Gastrocnemius medialis (tissue), 4 donors: Measurements from ENCODE around the gene PDE4B. TPM values are rescaled to one million over a fixed set of nuclear protein-coding genes. Genes with fewer than 3 reads are reported as not detected.

ENCODE experiments used
- ATAC-seq, 2 donors: fragments of 150-250 bp; one replicate each; pipeline ENCODE4 v1.9.1; 2016
- DNase-seq, 2 donors: peaks; one replicate each; pipeline ENCODE4 v3.0.0-alpha.2; 2019
- H3K27ac ChIP-seq, 4 donors: fragments of 200-600 bp; sonication (generic); 1 replicate in 1 of 4; 2 replicates in 3 of 4; pipeline ENCODE4 v1.5.1; 2016 to 2018; ENCODE audit warnings: mild to moderate bottlenecking in 2 of 4, moderate library complexity in 1 of 4
- H3K27me3 ChIP-seq, 3 donors: fragments of 200-600 bp; sonication (generic) in 2 of 3; 1 replicate in 1 of 3; 2 replicates in 2 of 3; pipeline versions ENCODE4 v1.5.1 to v1.6.0; 2016 to 2019; ENCODE audit warnings: mild to moderate bottlenecking in 1 of 3, moderate library complexity in 1 of 3
- H3K36me3 ChIP-seq, 2 donors: fragments of 200-600 bp; sonication (generic) in 1 of 2; one replicate each; pipeline ENCODE4 v1.5.1; 2017 to 2018
- H3K4me1 ChIP-seq, 2 donors: fragments of 200-600 bp; sonication (generic) in 1 of 2; one replicate each; pipeline ENCODE4 v1.5.1; 2016 to 2017; ENCODE audit warnings: mild to moderate bottlenecking in 2 of 2
- H3K4me3 ChIP-seq, 4 donors: fragments of 200-600 bp; sonication (generic) in 3 of 4; 1 replicate in 1 of 4; 2 replicates in 3 of 4; pipeline ENCODE4 v1.5.1; 2016 to 2019; ENCODE audit warnings: mild to moderate bottlenecking in 2 of 4
- H3K9me3 ChIP-seq, 3 donors: fragments of 200-600 bp; sonication (generic) in 2 of 3; 1 replicate in 1 of 3; 2 replicates in 2 of 3; pipeline ENCODE4 v1.5.1; 2016 to 2019
- POLR2A ChIP-seq, 2 donors: fragments of 450-650 bp; IDR thresholded peaks; one replicate each; pipeline ENCODE4 v1.6.1; 2017; ENCODE audit warnings: antibody characterized with exemption in 2 of 2, mild to moderate bottlenecking in 2 of 2, moderate library complexity in 2 of 2
- in situ Hi-C, 4 donors: fragments of 200-750 bp; cut with MboI; loops; one replicate each; pipeline versions ENCODE4 v1.15.0 to v1.8.0; 2017; ENCODE audit warnings: low sequenced_read_pairs in 4 of 4
- intact Hi-C: fragments of 100-400 bp; cut with DNase I; formaldehyde crosslinking; loops from one replicate; pipeline ENCODE4 v1.15.1; 2023; ENCODE audit warnings: low total_unique reads
- total RNA-seq, 4 donors: library from RNA; depleted of rRNA; stranded (reverse); fragments of >200 nt; gene quantifications; one replicate each; pipeline versions ENCODE4 v1.1.0 to v1.2.3, GENCODE V29; 2016
- TF ChIP-seq, protein P1 (sequence below), 5 experiments: fragments of 450-650 bp in 3 of 5; fragments of 200-600 bp in 2 of 5; sonication (generic) in 2 of 5; IDR thresholded peaks in 4 of 5; conservative IDR thresholded peaks in 1 of 5; 1 replicate in 4 of 5; 2 replicates in 1 of 5; pipeline ENCODE4 v1.5.1; 2016 to 2019; ENCODE audit warnings: antibody characterized with exemption in 5 of 5, mild to moderate bottlenecking in 3 of 5, moderate library complexity in 3 of 5

PDE4B gene
- total RNA-seq, result 1 to 10 TPM; 4.5 to 8.5 (median 7.9) TPM

GRCh38 chr1:65792669-65793358 lies at the start of gene PDE4B:
TSS of gene PDE4B (plus strand) at chr1:65792895.
- H3K27me3 ChIP-seq, result peaks cover 7 to 16% (median 14%) of the 10 kb centered on the region in 3 donors
- H3K4me3 ChIP-seq, result peak within 1 kb of the TSS; percentile 17 to 39 (median 32)
- intact Hi-C loops (no loop called here), in situ Hi-C loops (no loop called here)
- no peaks in the 10 kb centered on the region for H3K36me3 ChIP-seq
- H3K9me3 ChIP-seq, result no peaks in the 10 kb centered on the region
- DNase-seq, result no peak
- H3K4me1 ChIP-seq, result no peaks in the 10 kb centered on the region
- TF ChIP-seq POLR2A (IDR thresholded peaks at IDR 0.05), result no peak
- TF ChIP-seq, protein P1, sequence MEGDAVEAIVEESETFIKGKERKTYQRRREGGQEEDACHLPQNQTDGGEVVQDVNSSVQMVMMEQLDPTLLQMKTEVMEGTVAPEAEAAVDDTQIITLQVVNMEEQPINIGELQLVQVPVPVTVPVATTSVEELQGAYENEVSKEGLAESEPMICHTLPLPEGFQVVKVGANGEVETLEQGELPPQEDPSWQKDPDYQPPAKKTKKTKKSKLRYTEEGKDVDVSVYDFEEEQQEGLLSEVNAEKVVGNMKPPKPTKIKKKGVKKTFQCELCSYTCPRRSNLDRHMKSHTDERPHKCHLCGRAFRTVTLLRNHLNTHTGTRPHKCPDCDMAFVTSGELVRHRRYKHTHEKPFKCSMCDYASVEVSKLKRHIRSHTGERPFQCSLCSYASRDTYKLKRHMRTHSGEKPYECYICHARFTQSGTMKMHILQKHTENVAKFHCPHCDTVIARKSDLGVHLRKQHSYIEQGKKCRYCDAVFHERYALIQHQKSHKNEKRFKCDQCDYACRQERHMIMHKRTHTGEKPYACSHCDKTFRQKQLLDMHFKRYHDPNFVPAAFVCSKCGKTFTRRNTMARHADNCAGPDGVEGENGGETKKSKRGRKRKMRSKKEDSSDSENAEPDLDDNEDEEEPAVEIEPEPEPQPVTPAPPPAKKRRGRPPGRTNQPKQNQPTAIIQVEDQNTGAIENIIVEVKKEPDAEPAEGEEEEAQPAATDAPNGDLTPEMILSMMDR (IDR thresholded peaks at IDR 0.05 in 4 of 5, conservative IDR thresholded peaks at IDR 0.05 in 1 of 5), result no peak
- H3K27ac ChIP-seq, result no peak within 1 kb of the TSS
- no peak for ATAC-seq

DNA sequence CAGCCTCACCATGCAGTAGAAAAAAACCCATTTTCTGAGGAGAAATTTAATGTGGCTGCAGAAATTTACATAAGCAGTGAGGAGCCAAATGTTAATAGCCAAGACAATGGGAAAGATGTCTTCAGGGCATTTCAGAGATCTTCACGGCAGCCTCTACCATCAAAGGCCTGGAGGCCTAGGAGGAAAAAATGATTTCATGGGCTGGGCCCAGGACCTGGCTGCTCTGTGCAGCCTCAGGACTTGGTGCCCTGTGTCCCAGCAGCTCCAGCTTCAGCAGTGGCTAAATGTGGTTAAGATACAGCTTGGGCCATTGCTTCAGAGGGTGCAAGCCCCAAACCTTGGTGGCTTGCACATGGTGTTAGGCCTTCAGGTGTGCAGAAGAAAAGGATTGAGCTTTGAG lies 48.0 kb upstream of the PDE4B start:
- DNase-seq (no peak), ATAC-seq (no peak)
- intact Hi-C loops, result no loop called here
- no peaks in the 10 kb centered on the region for H3K27me3 ChIP-seq
- H3K4me3 ChIP-seq, result no peak overlapping the region
- no peaks in the 10 kb centered on the region for H3K4me1 ChIP-seq
- H3K27ac ChIP-seq, result no peak overlapping the region
- H3K36me3 ChIP-seq, result no peaks in the 10 kb centered on the region
- TF ChIP-seq, protein P1 (IDR thresholded peaks at IDR 0.05 in 4 of 5, conservative IDR thresholded peaks at IDR 0.05 in 1 of 5), result no peak
- TF ChIP-seq POLR2A (IDR thresholded peaks at IDR 0.05), result no peak
- H3K9me3 ChIP-seq, result no peaks in the 10 kb centered on the region
- in situ Hi-C loops, result no loop called here

DNA sequence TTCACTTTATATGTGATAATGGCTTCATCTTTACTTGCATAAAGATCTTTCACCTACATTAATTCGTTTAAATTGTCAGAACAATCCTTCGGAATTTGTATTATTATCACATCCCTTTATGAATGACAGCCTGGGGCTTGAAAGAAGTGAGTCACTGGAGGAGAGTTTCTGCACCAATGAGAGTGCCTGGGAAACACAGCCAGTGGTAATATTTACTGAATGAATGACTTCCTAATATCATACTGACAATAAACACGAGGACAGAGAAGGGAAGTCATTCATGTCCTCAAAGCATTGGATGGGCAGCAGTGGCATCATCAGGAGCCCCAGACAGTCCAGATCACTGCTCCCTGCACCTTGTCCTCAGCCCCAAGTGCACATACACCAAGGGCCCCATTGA lies 40.7 kb upstream of the PDE4B start:
- no peak for ATAC-seq
- in situ Hi-C loops (no loop called here), intact Hi-C loops (no loop called here)
- Histone ChIP-seq H3K4me1 (no peaks in the 10 kb centered on the region), H3K27ac (no peak overlapping the region), H3K4me3 (no peak overlapping the region), H3K27me3 (no peaks in the 10 kb centered on the region), H3K9me3 (no peaks in the 10 kb centered on the region), H3K36me3 (no peaks in the 10 kb centered on the region)
- no peak for TF ChIP-seq POLR2A (IDR thresholded peaks at IDR 0.05)
- TF ChIP-seq, protein P1 (IDR thresholded peaks at IDR 0.05 in 4 of 5, conservative IDR thresholded peaks at IDR 0.05 in 1 of 5), result no peak
- no peak for DNase-seq

GRCh38 chr1:65756616-65757015 lies 36.1 kb upstream of the PDE4B start:
- H3K36me3 ChIP-seq, result no peaks in the 10 kb centered on the region
- H3K9me3 ChIP-seq, result no peaks in the 10 kb centered on the region
- intact Hi-C loops (no loop called here), in situ Hi-C loops (no loop called here)
- no peaks in the 10 kb centered on the region for H3K27me3 ChIP-seq
- ATAC-seq (no peak), DNase-seq (no peak)
- TF ChIP-seq, protein P1 (IDR thresholded peaks at IDR 0.05 in 4 of 5, conservative IDR thresholded peaks at IDR 0.05 in 1 of 5), result no peak
- no peak for TF ChIP-seq POLR2A (IDR thresholded peaks at IDR 0.05)
- H3K27ac ChIP-seq, result no peak overlapping the region
- H3K4me1 ChIP-seq, result no peaks in the 10 kb centered on the region
- no peak overlapping the region for H3K4me3 ChIP-seq

DNA sequence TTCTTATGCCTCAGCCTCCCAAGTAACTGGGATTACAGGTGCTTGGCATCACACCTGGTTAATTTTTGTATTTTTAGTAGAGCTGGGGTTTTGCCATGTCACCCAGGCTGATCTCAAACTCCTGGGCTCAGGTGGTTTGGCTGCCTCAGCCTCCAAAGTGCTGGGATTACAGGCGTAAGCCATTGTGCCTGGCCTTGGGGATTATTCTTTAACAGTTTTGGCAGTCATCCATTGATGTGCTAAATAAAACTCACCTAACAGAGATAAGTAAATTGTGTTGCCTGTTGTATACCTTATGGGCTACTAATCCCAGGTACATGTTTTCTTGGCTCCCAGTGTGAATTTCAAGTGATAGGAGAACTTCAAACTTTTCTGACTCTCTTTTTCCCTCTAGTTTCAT lies 35.2 kb upstream of the PDE4B start:
- no peaks in the 10 kb centered on the region for H3K4me1 ChIP-seq
- in situ Hi-C loops, result no loop called here
- H3K27me3 ChIP-seq, result no peaks in the 10 kb centered on the region
- no peak for DNase-seq
- intact Hi-C loops, result no loop called here
- ATAC-seq, result no peak
- H3K36me3 ChIP-seq, result no peaks in the 10 kb centered on the region
- H3K9me3 ChIP-seq, result no peaks in the 10 kb centered on the region
- TF ChIP-seq, protein P1 (IDR thresholded peaks at IDR 0.05 in 4 of 5, conservative IDR thresholded peaks at IDR 0.05 in 1 of 5), result no peak
- no peak for TF ChIP-seq POLR2A (IDR thresholded peaks at IDR 0.05)
- no peak overlapping the region for H3K4me3 ChIP-seq
- H3K27ac ChIP-seq, result no peak overlapping the region
